Endodermal cell (in vitro differentiated cells): Measurements from ENCODE around the gene FBXO38. TPM values are rescaled to one million over a fixed set of nuclear protein-coding genes. Genes with fewer than 3 reads are reported as not detected.

ENCODE experiments used
- DNase-seq: peaks from one replicate; pipeline ENCODE4 v3.0.0-alpha.2; 2017
- H3K27ac ChIP-seq: 2 replicates; pipeline ENCODE4 v1.5.1; 2013; ENCODE audit warnings: mild to moderate bottlenecking, low read depth, low read length, moderate library complexity
- H3K27me3 ChIP-seq: 2 replicates; pipeline ENCODE4 v1.6.1; 2013; ENCODE audit warnings: mild to moderate bottlenecking, low read length, moderate library complexity; ENCODE audit not compliant: insufficient read depth, control insufficient read depth, poor library complexity, severe bottlenecking
- H3K36me3 ChIP-seq: 2 replicates; pipeline ENCODE4 v1.7.0; 2013; ENCODE audit warnings: mild to moderate bottlenecking, low read length, moderate library complexity; ENCODE audit not compliant: control insufficient read depth, insufficient read depth
- H3K4me1 ChIP-seq: one replicate; pipeline ENCODE4 v1.7.0; 2013; ENCODE audit warnings: low read length; ENCODE audit not compliant: control insufficient read depth, insufficient read depth
- H3K4me3 ChIP-seq: 2 replicates; pipeline ENCODE4 v1.5.1; 2013; ENCODE audit warnings: mild to moderate bottlenecking, low read length, moderate library complexity
- H3K9ac ChIP-seq: 2 replicates; pipeline ENCODE4 v1.6.1; 2013; ENCODE audit warnings: mild to moderate bottlenecking, low read length, moderate library complexity; ENCODE audit not compliant: poor library complexity, severe bottlenecking; ENCODE audit errors: extremely low read depth
- H3K9me3 ChIP-seq: 2 replicates; pipeline ENCODE4 v1.6.1; 2013; ENCODE audit warnings: mild to moderate bottlenecking, low read length, moderate library complexity; ENCODE audit not compliant: control insufficient read depth
- H3K27ac Mint-ChIP-seq: 2 replicates; pipeline ENCODE4 v1.8.0; 2020; ENCODE audit warnings: mixed read lengths
- H3K27me3 Mint-ChIP-seq: 2 replicates; pipeline ENCODE4 v1.8.0; 2021; ENCODE audit warnings: mild to moderate bottlenecking, mixed read lengths; ENCODE audit not compliant: insufficient read depth
- H3K36me3 Mint-ChIP-seq: 2 replicates; pipeline ENCODE4 v1.8.0; 2020; ENCODE audit warnings: low read depth, mixed read lengths
- H3K4me1 Mint-ChIP-seq: 2 replicates; pipeline ENCODE4 v1.8.0; 2020; ENCODE audit warnings: mixed read lengths
- H3K4me3 Mint-ChIP-seq: 2 replicates; pipeline ENCODE4 v1.8.0; 2020; ENCODE audit warnings: mild to moderate bottlenecking, moderate library complexity, mixed read lengths
- H3K9me3 Mint-ChIP-seq: 2 replicates; pipeline ENCODE4 v1.8.0; 2020; ENCODE audit warnings: mild to moderate bottlenecking, mixed read lengths
- WGBS, 2 experiments: methylation state at CpG; one replicate each; pipeline versions ENCODE4 v1.1.5 to v1.1.7; 2013; ENCODE audit warnings: missing lambda C conversion rate in 2 of 2, mixed read lengths in 1 of 2; ENCODE audit not compliant: insufficient coverage in 1 of 2, insufficient read length in 1 of 2; 5-methylcytosine and 5-hydroxymethylcytosine counted together
- total RNA-seq, 2 donors: library from RNA; stranded (reverse); fragmentation: NEBNext Ultra II Directional in 1 of 2; extraction: Animal tissue kit (Norgen Biotek cat#: 25700) in 1 of 2; gene quantifications; 2 replicates in 1 of 2; 3 replicates in 1 of 2; pipeline ENCODE4 v1.2.1, GENCODE V29; 2021
- TF ChIP-seq, protein P1 (sequence below): fragments of 200-600 bp; sonication (generic); conservative IDR thresholded peaks from 2 replicates; pipeline ENCODE4 v1.5.0; 2021; ENCODE audit warnings: antibody characterized with exemption, mild to moderate bottlenecking

FBXO38 gene
- total RNA-seq, 2 donors from 2014 or later, result 45.4 to 49.7 TPM

DNA sequence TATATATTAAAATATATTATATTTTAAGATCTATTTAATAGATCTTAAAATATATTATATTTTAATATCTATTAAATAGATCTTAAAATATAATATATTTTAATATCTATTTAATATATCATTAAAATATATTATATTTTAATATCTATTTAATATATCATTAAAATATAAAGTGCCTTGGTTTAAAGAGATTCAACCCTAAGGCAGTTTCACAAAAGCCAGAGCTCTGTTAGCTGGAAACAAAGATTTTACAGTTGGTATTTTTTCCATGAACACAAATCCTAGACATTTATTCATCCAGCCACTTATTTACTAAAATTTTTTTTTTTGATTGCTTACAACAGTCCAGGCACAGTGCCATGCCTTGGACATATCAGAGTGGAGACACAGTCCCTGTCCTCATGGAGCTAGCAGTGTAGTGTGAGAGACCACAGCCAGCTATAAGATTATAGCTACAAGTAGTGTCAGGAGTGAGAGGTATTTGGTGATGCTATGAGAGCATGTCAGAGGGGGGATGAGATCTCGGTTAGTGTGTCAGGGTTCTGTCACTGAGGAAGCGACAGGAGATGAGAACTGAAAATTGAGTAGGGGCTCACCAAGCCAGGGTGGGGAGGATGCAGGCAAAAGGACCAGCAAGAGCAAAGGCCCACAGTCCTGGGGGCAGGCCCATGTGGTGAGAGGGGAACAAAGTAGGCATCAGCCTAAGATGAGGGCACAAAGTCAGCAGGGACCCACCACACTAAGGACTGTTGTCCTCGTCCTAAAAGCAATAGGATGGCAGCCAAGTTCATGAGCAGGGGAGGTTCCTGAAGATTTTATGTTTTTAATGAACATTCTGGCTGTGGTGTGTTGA is 74.5 kb downstream of the FBXO38 start:
- no peak for DNase-seq
- Histone ChIP-seq H3K27ac (no peak overlapping the region), H3K27me3 (peaks cover 21% of the 10 kb centered on the region), H3K4me1 (peaks cover 10% of the 10 kb centered on the region), H3K4me3 (no peak overlapping the region), H3K9ac (no peak overlapping the region), H3K9me3 (no peaks in the 10 kb centered on the region), H3K36me3 (no peaks in the 10 kb centered on the region)
- TF ChIP-seq, protein P1, sequence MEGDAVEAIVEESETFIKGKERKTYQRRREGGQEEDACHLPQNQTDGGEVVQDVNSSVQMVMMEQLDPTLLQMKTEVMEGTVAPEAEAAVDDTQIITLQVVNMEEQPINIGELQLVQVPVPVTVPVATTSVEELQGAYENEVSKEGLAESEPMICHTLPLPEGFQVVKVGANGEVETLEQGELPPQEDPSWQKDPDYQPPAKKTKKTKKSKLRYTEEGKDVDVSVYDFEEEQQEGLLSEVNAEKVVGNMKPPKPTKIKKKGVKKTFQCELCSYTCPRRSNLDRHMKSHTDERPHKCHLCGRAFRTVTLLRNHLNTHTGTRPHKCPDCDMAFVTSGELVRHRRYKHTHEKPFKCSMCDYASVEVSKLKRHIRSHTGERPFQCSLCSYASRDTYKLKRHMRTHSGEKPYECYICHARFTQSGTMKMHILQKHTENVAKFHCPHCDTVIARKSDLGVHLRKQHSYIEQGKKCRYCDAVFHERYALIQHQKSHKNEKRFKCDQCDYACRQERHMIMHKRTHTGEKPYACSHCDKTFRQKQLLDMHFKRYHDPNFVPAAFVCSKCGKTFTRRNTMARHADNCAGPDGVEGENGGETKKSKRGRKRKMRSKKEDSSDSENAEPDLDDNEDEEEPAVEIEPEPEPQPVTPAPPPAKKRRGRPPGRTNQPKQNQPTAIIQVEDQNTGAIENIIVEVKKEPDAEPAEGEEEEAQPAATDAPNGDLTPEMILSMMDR, result no peak
- Mint-ChIP-seq H3K4me1 (peaks cover 29% of the 10 kb centered on the region), H3K36me3 (no peaks in the 10 kb centered on the region), H3K4me3 (no peak overlapping the region), H3K27ac (no peak overlapping the region), H3K27me3 (peaks cover 22% of the 10 kb centered on the region), H3K9me3 (no peaks in the 10 kb centered on the region)
- WGBS, 2 experiments, result 90 to 91% methylated on average over 2 to 3 of the region's 3 CpGs

DNA sequence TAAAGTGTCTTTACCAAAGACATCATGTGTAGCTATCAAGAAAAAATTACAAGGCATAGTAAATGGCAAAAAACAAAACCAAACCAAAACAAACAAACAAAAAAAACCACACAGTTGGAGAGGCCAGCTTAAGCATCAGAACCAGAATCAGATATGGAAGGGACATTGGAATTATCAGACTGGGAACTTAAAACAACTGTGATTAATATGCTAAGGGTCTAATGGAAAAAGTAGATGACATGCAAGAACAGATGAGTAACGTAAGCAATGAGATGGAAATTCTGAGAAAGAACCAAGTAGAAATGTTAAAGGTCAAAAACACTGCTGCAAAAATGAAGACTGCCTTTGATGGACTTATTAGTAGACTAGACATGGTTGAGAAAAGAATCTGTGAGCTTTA is 75.9 kb downstream of the FBXO38 start:
- H3K4me3 ChIP-seq, result no peak overlapping the region
- Mint-ChIP-seq H3K4me3 (no peak overlapping the region), H3K36me3 (no peaks in the 10 kb centered on the region), H3K27me3 (peaks cover 16% of the 10 kb centered on the region), H3K9me3 (no peaks in the 10 kb centered on the region), H3K4me1 (peaks cover 23% of the 10 kb centered on the region), H3K27ac (no peak overlapping the region)
- no peaks in the 10 kb centered on the region for H3K36me3 ChIP-seq
- TF ChIP-seq, protein P1, result no peak
- 96 to 100% methylated on average over 1 of the region's 1 CpG for WGBS, 2 experiments
- H3K9ac ChIP-seq, result no peak overlapping the region
- H3K27ac ChIP-seq, result no peak overlapping the region
- peaks cover 10% of the 10 kb centered on the region for H3K4me1 ChIP-seq
- H3K9me3 ChIP-seq, result no peaks in the 10 kb centered on the region
- no peak for DNase-seq
- peaks cover 19% of the 10 kb centered on the region for H3K27me3 ChIP-seq

GRCh38 chr5:148465381-148466235 is 81.8 kb downstream of the FBXO38 start:
- Mint-ChIP-seq H3K27ac (no peak overlapping the region), H3K4me3 (no peak overlapping the region), H3K27me3 (no peaks in the 10 kb centered on the region), H3K9me3 (no peaks in the 10 kb centered on the region), H3K36me3 (no peaks in the 10 kb centered on the region), H3K4me1 (no peaks in the 10 kb centered on the region)
- 94 to 100% methylated on average over 3 to 4 of the region's 4 CpGs for WGBS, 2 experiments
- no peak for DNase-seq
- no peaks in the 10 kb centered on the region for H3K27me3 ChIP-seq
- H3K4me1 ChIP-seq, result no peaks in the 10 kb centered on the region
- H3K27ac ChIP-seq, result no peak overlapping the region
- H3K36me3 ChIP-seq, result no peaks in the 10 kb centered on the region
- TF ChIP-seq, protein P1, result no peak
- no peaks in the 10 kb centered on the region for H3K9me3 ChIP-seq
- no peak overlapping the region for H3K4me3 ChIP-seq
- no peak overlapping the region for H3K9ac ChIP-seq
